Sigmoid colon (tissue), 7 donors: ENCODE data around the gene KLHL29. TPM values are rescaled to one million over a fixed set of nuclear protein-coding genes. Genes with fewer than 3 reads are reported as not detected.
A peak's percentile ranks its signal among the peaks of the same experiment; 100 is the strongest.

ENCODE experiments used
- DNase-seq: peaks from one replicate; pipeline ENCODE4 v3.0.0-alpha.2; 2019
- H3K27ac ChIP-seq, 4 donors: fragments of 200-600 bp; sonication (generic); one replicate each; pipeline ENCODE4 v1.5.1; 2016 to 2019; ENCODE audit warnings: mild to moderate bottlenecking in 1 of 4
- H3K27me3 ChIP-seq, 3 donors: fragments of 200-600 bp; sonication (generic); one replicate each; pipeline ENCODE4 v1.5.1; 2019; ENCODE audit warnings: mild to moderate bottlenecking in 1 of 3
- H3K36me3 ChIP-seq, 4 donors: fragments of 200-600 bp; sonication (generic); one replicate each; pipeline ENCODE4 v1.5.1; 2016 to 2019
- H3K4me1 ChIP-seq, 4 donors: fragments of 200-600 bp; sonication (generic); one replicate each; pipeline ENCODE4 v1.5.1; 2017 to 2019
- H3K4me3 ChIP-seq, 4 donors: fragments of 200-600 bp; sonication (generic); one replicate each; pipeline ENCODE4 v1.5.1; 2017 to 2019; ENCODE audit warnings: mild to moderate bottlenecking in 2 of 4, moderate library complexity in 1 of 4
- H3K9me3 ChIP-seq, 4 donors: fragments of 200-600 bp in 3 of 4; sonication (generic) in 3 of 4; one replicate each; pipeline versions ENCODE4 v1.5.1 to v1.6.1; 2013 to 2019
- EP300 ChIP-seq, 4 donors: sonication (generic); formaldehyde crosslinking; IDR thresholded peaks; one replicate each; pipeline ENCODE4 v1.6.1; 2017; ENCODE audit warnings: antibody characterized with exemption in 4 of 4
- POLR2A ChIP-seq, 2 donors: fragments of 450-650 bp; IDR thresholded peaks; one replicate each; pipeline ENCODE4 v1.6.1; 2016; ENCODE audit warnings: antibody characterized with exemption in 2 of 2, mild to moderate bottlenecking in 2 of 2, moderate library complexity in 2 of 2
- POLR2AphosphoS5 ChIP-seq, 4 donors: sonication (generic); formaldehyde crosslinking; IDR thresholded peaks; one replicate each; pipeline ENCODE4 v1.6.1; 2017; ENCODE audit warnings: antibody characterized with exemption in 4 of 4
- WGBS, 2 donors: extraction: QIAGEN DNeasy Blood & Tissue Kit; methylation state at CpG; one replicate each; pipeline ENCODE4 v1.1.7; 2013; 5-methylcytosine and 5-hydroxymethylcytosine counted together
- intact Hi-C: fragments of 100-400 bp; cut with DNase I; formaldehyde crosslinking; loops from one replicate; pipeline ENCODE4 v1.15.1; 2023
- polyA plus RNA-seq, 3 donors: library from polyadenylated mRNA; stranded (reverse); fragments of 200-250 nt; gene quantifications; one replicate each; pipeline ENCODE4 v1.2.3, GENCODE V29; 2013
- total RNA-seq, 4 donors: library from RNA; depleted of rRNA; stranded (reverse); fragments of >200 nt; gene quantifications; one replicate each; pipeline ENCODE4 v1.1.0, GENCODE V29; 2016
- TF ChIP-seq, protein P1 (sequence below), 4 experiments: fragments of 450-650 bp in 3 of 4; fragments of 200-600 bp in 1 of 4; IDR thresholded peaks; one replicate each; pipeline ENCODE4 v1.5.1; 2016 to 2019; ENCODE audit warnings: antibody characterized with exemption in 4 of 4, mild to moderate bottlenecking in 3 of 4, moderate library complexity in 2 of 4
- donor health status: healthy with polysubstance abuse.
- donor health status: Bipolar disorder and iron deficiency.
- donor health status: healthy.

The KLHL29 gene
- total and polyA plus RNA-seq, 7 donors = 0.46 to 25.5 (median 6.3) TPM

DNA sequence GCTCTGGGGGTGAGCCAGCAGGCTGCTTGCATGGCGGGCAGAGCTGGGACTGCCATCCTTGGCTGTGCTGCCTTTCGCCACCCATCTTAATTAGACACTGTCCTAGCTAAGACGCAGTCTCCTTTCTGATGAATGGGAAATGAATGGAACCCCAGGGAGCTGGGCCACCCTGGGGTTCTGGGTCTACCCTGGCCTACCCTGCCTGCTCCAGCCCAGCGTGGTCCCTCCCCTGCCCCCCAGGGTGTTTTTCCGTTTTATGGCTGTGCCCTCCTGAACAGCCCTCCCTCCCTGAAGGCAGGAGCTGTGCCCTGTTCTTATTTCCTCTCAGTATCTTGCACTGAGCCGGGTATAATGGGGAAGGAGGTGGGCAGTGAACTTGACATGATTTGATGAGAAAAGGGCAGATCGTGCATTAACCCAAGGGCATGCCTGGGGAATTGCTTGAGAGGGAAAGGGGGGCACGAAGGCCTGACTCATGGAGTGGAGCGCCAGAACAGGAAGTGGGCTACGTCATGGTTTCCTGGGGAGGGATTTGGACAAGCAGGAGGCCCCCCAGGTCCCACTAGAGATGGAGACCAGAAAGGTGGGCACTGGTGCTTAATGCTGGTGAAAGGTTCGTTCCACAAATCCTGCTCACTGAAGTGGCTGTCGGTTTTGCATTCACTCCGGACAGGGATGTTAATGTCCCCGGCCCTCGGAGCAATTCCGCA is 165.0 kb downstream of the KLHL29 start:
- DNase-seq = no peak
- Histone ChIP-seq H3K27me3 (no peaks in the 10 kb centered on the region), H3K36me3 (no peaks in the 10 kb centered on the region), H3K4me3 (no peak overlapping the region), H3K4me1 (peaks cover 0 to 51% (median 24%) of the 10 kb centered on the region in 4 donors), H3K9me3 (no peaks in the 10 kb centered on the region), H3K27ac (peak overlapping the region; percentile 17 to 47 (median 33))
- intact Hi-C loops = no loop called here
- WGBS, 2 donors = 72 to 88% methylated on average over 16 of the region's 16 CpGs
- TF ChIP-seq POLR2A (IDR thresholded peaks at IDR 0.05) (no peak), POLR2AphosphoS5 (IDR thresholded peaks at IDR 0.05) (no peak), EP300 (IDR thresholded peaks at IDR 0.05) (no peak)
- TF ChIP-seq, protein P1, sequence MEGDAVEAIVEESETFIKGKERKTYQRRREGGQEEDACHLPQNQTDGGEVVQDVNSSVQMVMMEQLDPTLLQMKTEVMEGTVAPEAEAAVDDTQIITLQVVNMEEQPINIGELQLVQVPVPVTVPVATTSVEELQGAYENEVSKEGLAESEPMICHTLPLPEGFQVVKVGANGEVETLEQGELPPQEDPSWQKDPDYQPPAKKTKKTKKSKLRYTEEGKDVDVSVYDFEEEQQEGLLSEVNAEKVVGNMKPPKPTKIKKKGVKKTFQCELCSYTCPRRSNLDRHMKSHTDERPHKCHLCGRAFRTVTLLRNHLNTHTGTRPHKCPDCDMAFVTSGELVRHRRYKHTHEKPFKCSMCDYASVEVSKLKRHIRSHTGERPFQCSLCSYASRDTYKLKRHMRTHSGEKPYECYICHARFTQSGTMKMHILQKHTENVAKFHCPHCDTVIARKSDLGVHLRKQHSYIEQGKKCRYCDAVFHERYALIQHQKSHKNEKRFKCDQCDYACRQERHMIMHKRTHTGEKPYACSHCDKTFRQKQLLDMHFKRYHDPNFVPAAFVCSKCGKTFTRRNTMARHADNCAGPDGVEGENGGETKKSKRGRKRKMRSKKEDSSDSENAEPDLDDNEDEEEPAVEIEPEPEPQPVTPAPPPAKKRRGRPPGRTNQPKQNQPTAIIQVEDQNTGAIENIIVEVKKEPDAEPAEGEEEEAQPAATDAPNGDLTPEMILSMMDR (IDR thresholded peaks at IDR 0.05) = no peak

DNA sequence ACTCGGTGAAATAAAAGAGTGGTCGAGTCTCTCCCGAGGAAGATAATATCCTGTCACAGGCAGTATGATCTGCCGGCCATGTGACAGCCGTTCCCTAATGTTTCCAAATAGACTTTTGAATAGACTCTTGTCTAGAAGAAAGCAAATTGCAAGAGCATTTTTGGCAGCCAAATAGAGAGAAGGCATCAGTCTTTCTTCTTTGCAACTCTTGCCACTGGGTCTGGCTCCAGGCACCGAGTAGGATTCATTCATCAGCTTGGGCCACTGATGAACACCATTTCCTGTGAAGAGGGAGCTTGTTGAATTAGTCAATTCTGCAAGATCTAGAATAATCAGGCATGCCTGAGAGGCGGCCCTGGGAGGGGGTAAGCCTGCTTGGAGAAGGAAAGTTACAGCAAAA is 165.6 kb downstream of the KLHL29 start:
- TF ChIP-seq POLR2AphosphoS5 (IDR thresholded peaks at IDR 0.05) = peak in 1 of 4 donors; percentile 7
- no peak for TF ChIP-seq EP300 (IDR thresholded peaks at IDR 0.05)
- Histone ChIP-seq H3K36me3 (no peaks in the 10 kb centered on the region), H3K4me1 (peaks cover 0 to 45% (median 19%) of the 10 kb centered on the region in 4 donors), H3K27ac (peak overlapping the region in 2 of 4 donors; percentile 39 to 47), H3K4me3 (no peak overlapping the region), H3K9me3 (no peaks in the 10 kb centered on the region), H3K27me3 (no peaks in the 10 kb centered on the region)
- 80 to 89% methylated on average over 7 of the region's 7 CpGs for WGBS, 2 donors
- intact Hi-C loops = no loop called here
- DNase-seq = no peak

DNA sequence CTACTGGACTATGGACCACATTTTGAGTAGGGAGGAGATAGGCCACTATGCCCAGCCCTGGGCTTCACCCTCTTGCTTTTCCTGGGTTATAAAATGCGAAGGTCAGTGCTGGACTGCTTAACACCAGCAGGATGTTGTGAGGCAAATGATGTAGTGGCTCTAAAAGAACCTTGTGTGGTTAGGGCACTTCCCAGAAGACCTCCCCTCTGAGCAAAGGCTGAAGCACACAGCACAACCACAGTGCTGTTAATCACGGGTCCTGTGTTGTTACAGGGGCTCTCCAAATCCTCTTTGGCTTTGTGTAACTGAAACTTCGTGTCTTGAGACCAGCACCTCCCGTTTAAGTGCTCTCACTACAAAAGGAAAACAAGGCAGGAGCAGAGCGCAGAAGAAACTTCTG is 166.9 kb downstream of the KLHL29 start:
- Histone ChIP-seq H3K4me3 (no peak overlapping the region), H3K27ac (peak overlapping the region in 1 of 4 donors; percentile 9), H3K27me3 (no peaks in the 10 kb centered on the region), H3K9me3 (no peaks in the 10 kb centered on the region), H3K4me1 (peaks cover 0 to 50% (median 24%) of the 10 kb centered on the region in 4 donors), H3K36me3 (no peaks in the 10 kb centered on the region)
- no peak for DNase-seq
- intact Hi-C loops = no loop called here
- TF ChIP-seq EP300 (IDR thresholded peaks at IDR 0.05) = no peak
- TF ChIP-seq, protein P1 (IDR thresholded peaks at IDR 0.05) = no peak
- no peak for TF ChIP-seq POLR2AphosphoS5 (IDR thresholded peaks at IDR 0.05)
- TF ChIP-seq POLR2A (IDR thresholded peaks at IDR 0.05) = no peak
- WGBS, 2 donors = 79 to 86% methylated on average over 5 of the region's 5 CpGs

DNA sequence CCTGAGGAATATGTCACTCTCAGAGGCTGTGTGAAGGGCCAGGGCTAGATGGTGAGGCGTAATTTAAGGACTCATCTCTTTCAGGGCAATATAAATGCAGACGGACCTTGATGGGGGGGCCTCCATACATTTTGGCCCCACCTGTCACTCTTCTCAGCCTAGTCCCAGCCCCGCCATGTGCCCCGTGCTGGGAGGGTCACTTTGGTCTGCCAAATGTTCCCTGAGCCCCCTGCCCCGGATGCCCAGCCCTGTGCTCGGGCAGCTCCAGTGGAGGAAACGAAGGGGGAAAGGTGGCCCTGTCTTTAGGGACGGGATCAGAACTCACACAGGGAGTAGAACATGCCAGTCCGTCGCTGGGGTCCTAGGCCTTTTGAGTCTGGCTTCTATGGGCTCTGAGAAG is 168.6 kb downstream of the KLHL29 start:
- peaks cover 0 to 57% (median 28%) of the 10 kb centered on the region in 4 donors for H3K4me1 ChIP-seq

DNA sequence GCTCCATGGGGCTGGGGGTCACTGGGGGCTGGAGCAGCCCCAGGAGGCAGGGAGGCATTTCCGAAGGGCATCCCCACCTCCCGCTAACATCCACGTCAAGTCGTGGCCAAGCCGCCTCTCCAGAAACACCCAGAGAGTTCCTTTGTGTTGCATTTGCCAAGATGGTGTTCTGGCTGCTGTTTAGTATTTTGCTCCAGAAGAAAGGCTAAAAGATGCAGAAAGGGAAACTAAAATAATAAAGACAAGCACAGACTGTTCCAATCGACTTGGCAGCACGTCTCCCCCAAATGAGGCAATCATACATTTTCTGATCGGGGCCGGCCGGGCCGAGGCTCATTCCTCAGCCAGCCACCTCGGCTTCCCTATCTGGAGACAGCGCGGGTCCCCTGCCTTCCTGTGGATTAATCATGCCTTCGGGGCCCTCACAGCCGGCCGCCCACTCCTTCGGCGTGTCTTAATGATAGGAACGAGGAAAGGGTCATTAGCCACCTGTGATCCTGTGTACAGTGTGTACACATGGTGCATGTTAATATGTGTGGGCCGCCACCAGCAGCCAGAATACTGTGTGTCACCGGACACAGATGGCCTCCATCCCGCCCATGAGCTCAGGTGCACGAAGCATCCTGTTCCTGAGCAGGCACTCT is 169.2 kb downstream of the KLHL29 start:
- peak overlapping the region; percentile 22 to 52 (median 39) for H3K27ac ChIP-seq
- TF ChIP-seq POLR2AphosphoS5 (IDR thresholded peaks at IDR 0.05) = peak; percentile 13 to 70 (median 32)
- TF ChIP-seq, protein P1 (IDR thresholded peaks at IDR 0.05) = no peak
- peak; percentile 86 for DNase-seq
- WGBS, 2 donors = 87 to 89% methylated on average over 24 of the region's 24 CpGs
- no peaks in the 10 kb centered on the region for H3K27me3 ChIP-seq
- H3K4me3 ChIP-seq = no peak overlapping the region
- no peaks in the 10 kb centered on the region for H3K9me3 ChIP-seq
- intact Hi-C loops = no loop called here
- H3K36me3 ChIP-seq = no peaks in the 10 kb centered on the region
- H3K4me1 ChIP-seq = peaks cover 0 to 55% (median 28%) of the 10 kb centered on the region in 4 donors

More for the DNA sequence above, 168.6 kb downstream of the KLHL29 start:
- Histone ChIP-seq H3K4me3 (no peak overlapping the region), H3K27ac (peak overlapping the region; percentile 22 to 52 (median 39)), H3K9me3 (no peaks in the 10 kb centered on the region), H3K36me3 (no peaks in the 10 kb centered on the region), H3K27me3 (no peaks in the 10 kb centered on the region)
- intact Hi-C loops = no loop called here
- WGBS, 2 donors = 94 to 95% methylated on average over 10 of the region's 10 CpGs
- no peak for DNase-seq
- TF ChIP-seq EP300 (IDR thresholded peaks at IDR 0.05) (no peak), POLR2A (IDR thresholded peaks at IDR 0.05) (no peak), POLR2AphosphoS5 (IDR thresholded peaks at IDR 0.05) (no peak)
- TF ChIP-seq, protein P1 (IDR thresholded peaks at IDR 0.05) = no peak
